Measurements from ENCODE around the gene LTC4S.

Gene LTC4S

GRCh38 chr5:179791881-179792611, 1.7 kb upstream of the LTC4S start:
- Histone ChIP-seq H3K79me2 (ENCODE audit: insufficient read depth, low read length) (no peaks in the 10 kb centered on the region), H2AFZ (ENCODE audit: low read depth, low read length) (no peak overlapping the region), H3K4me1 (ENCODE audit: insufficient read depth, low read length) (peaks cover 24% of the 10 kb centered on the region), H3K9me3 (ENCODE audit: insufficient read depth, low read length, severe bottlenecking) (no peaks in the 10 kb centered on the region), H3K9ac (ENCODE audit: low read depth, low read length) (no peak overlapping the region), H3K27ac (ENCODE audit: low read length) (no peak overlapping the region), H3K4me2 (ENCODE audit: insufficient read depth, low read length) (no peak overlapping the region), H4K20me1 (ENCODE audit: insufficient read depth, low read length) (peaks cover 13% of the 10 kb centered on the region), H3K4me3 (ENCODE audit: low read depth in 1 of 2, low read length in 2 of 2) (no peak overlapping the region), H3K36me3 (ENCODE audit: insufficient read depth, low read length) (peaks cover 5% of the 10 kb centered on the region; the same call in 1 of the 2 replicates), H3K27me3 (ENCODE audit: insufficient read depth, low read length, poor library complexity) (no peaks in the 10 kb centered on the region)
- TF ChIP-seq EZH2 (IDR thresholded peaks at IDR 0.05; ENCODE audit: borderline replicate concordance, low read depth, low read length, severe bottlenecking) (no peak), CTCF (IDR thresholded peaks at IDR 0.05; ENCODE audit: borderline replicate concordance, extremely low read depth, low read length, poor library complexity, severe bottlenecking) (no peak)
- ATAC-seq (ENCODE audit: insufficient read depth, low read depth) (no peak), DNase-seq (no peak)

GRCh38 chr5:179792612-179793467, 946 bp upstream of the LTC4S start:
- no peak overlapping the region for H2AFZ ChIP-seq (ENCODE audit: low read depth, low read length)
- no peaks in the 10 kb centered on the region for H3K27me3 ChIP-seq (ENCODE audit: insufficient read depth, low read length, poor library complexity)
- H3K27ac ChIP-seq (ENCODE audit: low read length): no peak overlapping the region
- no peak overlapping the region for H3K4me2 ChIP-seq (ENCODE audit: insufficient read depth, low read length)
- TF ChIP-seq CTCF (IDR thresholded peaks at IDR 0.05; ENCODE audit: borderline replicate concordance, extremely low read depth, low read length, poor library complexity, severe bottlenecking) (no peak), EZH2 (IDR thresholded peaks at IDR 0.05; ENCODE audit: borderline replicate concordance, low read depth, low read length, severe bottlenecking) (no peak)
- peaks cover 13% of the 10 kb centered on the region for H4K20me1 ChIP-seq (ENCODE audit: insufficient read depth, low read length)
- H3K4me1 ChIP-seq (ENCODE audit: insufficient read depth, low read length): peaks cover 24% of the 10 kb centered on the region
- no peak overlapping the region for H3K9ac ChIP-seq (ENCODE audit: low read depth, low read length)
- no peak overlapping the region for H3K4me3 ChIP-seq (ENCODE audit: low read depth in 1 of 2, low read length in 2 of 2)
- ATAC-seq (ENCODE audit: insufficient read depth, low read depth): no peak
- H3K9me3 ChIP-seq (ENCODE audit: insufficient read depth, low read length, severe bottlenecking): no peaks in the 10 kb centered on the region
- DNase-seq: no peak
- peaks cover 11% of the 10 kb centered on the region; the same call in 1 of the 2 replicates for H3K36me3 ChIP-seq (ENCODE audit: insufficient read depth, low read length)
- no peaks in the 10 kb centered on the region for H3K79me2 ChIP-seq (ENCODE audit: insufficient read depth, low read length)

- DNase-seq (no peak), ATAC-seq (ENCODE audit: insufficient read depth, low read depth) (no peak)
- Histone ChIP-seq H3K4me2 (ENCODE audit: insufficient read depth, low read length) (no peak overlapping the region), H3K36me3 (ENCODE audit: insufficient read depth, low read length) (peaks cover 24% of the 10 kb centered on the region), H3K9ac (ENCODE audit: low read depth, low read length) (no peak overlapping the region), H3K79me2 (ENCODE audit: insufficient read depth, low read length) (no peaks in the 10 kb centered on the region), H3K27ac (ENCODE audit: low read length) (no peak overlapping the region), H3K27me3 (ENCODE audit: insufficient read depth, low read length, poor library complexity) (no peaks in the 10 kb centered on the region), H2AFZ (ENCODE audit: low read depth, low read length) (no peak overlapping the region), H3K9me3 (ENCODE audit: insufficient read depth, low read length, severe bottlenecking) (no peaks in the 10 kb centered on the region), H3K4me1 (ENCODE audit: insufficient read depth, low read length) (peaks cover 24% of the 10 kb centered on the region), H3K4me3 (ENCODE audit: low read depth in 1 of 2, low read length in 2 of 2) (no peak overlapping the region), H4K20me1 (ENCODE audit: insufficient read depth, low read length) (peaks cover 13% of the 10 kb centered on the region)
- TF ChIP-seq EZH2 (IDR thresholded peaks at IDR 0.05; ENCODE audit: borderline replicate concordance, low read depth, low read length, severe bottlenecking) (no peak), CTCF (IDR thresholded peaks at IDR 0.05; ENCODE audit: borderline replicate concordance, extremely low read depth, low read length, poor library complexity, severe bottlenecking) (no peak)
These were observed 385 bp downstream of the LTC4S start for GRCh38 chr5:179794171-179794570.
